A549 treated with DMSO at 1 μM for 4 hours (cell line): Measurements from ENCODE around the gene LRP1-AS. TPM values are rescaled to one million over a fixed set of nuclear protein-coding genes. Genes with fewer than 3 reads are reported as not detected.

ENCODE experiments used
- total RNA-seq: library from RNA; stranded (reverse); fragments of 200-300 nt; extraction: Qiagen RNA extraction; gene quantifications from 5 replicates; pipeline ENCODE4 v1.2.3, GENCODE V29; 2022; ENCODE audit warnings: low read depth

The LRP1-AS gene
- not detected in 5 replicates for total RNA-seq

DNA sequence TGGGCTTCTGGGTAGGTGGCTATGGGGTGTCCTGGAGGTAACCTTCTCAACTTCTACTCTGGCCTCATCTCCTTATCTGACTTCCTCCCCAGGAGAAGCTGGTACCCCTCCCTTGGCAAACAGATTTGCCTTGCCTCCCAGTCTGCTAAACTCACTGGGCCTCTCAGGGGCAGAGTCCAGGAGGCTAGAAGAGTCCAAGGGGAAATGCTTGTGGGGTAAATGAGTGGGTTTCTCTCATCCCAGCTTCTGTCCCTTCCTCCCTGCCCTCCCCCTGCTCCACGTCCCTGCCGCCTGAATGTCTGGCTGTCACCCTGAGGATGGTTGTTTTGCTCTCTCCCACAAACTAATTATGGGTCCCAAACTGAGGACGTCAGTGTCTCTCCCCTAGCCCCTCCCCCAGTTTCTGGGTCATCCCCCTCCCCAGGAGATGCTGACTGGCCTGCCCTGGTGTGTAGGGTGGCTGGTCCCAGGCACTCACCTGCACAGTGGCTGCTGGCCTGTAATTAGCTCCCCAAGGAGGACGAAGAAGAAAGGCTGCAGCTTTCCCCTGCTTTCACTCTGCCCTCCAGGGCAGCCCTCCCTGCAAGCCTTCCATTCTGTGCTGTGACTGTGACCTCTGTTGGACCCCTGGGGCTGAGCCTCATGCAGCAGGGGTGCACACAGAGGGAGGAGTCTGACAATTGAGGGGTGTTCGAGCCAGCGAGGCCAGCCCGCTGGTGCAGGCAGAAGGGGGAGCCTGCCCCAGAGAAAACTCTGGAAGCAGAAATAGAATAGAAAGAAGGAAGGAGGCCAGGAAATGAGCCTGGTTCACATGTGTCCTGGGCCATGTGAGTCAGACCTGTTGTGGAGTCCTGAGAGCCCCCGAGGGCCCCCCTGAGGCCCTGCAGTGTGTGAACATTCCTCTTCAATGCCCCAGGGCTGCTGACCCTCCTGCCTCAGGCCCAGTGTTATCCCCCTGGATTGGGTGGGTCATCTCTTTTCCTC, at the start of gene LRP1-AS:
TSS of gene LRP1-AS (minus strand) at position 659 of the 984 bp plus-strand sequence.

DNA sequence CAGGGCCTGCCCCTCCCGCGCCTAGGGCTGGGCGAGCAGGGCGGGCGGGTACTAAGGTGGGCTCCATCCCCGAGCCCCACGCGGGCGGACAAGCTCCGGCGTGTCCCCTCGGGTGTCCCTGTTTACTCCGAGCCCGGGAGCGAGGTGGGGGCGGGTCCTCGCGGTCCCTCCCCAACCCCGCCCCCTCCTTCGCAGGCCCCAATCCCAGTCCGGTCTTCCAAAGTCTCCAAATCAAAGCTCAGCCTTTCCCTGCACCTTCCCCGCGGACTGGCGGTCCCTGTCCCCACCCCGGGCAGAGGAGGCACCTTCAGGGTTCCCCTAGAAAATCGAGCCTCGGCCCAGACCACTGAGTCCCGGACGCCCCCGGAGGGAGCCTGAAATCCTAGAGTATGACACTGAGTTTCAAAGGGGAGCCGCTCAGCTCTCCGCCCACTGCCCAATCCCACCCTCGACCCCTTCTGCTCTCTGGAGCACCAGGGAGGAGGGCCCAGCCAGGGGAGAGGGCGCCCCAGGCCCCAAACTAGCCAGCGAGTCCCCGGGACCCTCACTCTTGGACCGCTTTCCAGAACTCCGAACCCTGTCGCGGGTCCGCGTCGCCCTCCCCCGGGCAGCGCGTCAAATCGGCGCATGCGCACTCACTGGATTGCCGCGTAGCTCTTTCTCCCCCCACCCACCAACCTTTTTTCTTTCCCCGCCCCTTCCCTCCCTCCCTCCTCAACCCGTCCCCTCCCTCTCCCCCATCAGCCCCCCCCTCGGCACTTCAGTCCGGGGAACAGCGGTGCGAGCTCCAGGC, 19.5 kb downstream of the LRP1-AS start, which contains the start of gene LRP1:
TSS of gene LRP1 (plus strand) at position 758 of the 793 bp plus-strand sequence. CDS start 482 bp downstream, outside the sequence.

DNA sequence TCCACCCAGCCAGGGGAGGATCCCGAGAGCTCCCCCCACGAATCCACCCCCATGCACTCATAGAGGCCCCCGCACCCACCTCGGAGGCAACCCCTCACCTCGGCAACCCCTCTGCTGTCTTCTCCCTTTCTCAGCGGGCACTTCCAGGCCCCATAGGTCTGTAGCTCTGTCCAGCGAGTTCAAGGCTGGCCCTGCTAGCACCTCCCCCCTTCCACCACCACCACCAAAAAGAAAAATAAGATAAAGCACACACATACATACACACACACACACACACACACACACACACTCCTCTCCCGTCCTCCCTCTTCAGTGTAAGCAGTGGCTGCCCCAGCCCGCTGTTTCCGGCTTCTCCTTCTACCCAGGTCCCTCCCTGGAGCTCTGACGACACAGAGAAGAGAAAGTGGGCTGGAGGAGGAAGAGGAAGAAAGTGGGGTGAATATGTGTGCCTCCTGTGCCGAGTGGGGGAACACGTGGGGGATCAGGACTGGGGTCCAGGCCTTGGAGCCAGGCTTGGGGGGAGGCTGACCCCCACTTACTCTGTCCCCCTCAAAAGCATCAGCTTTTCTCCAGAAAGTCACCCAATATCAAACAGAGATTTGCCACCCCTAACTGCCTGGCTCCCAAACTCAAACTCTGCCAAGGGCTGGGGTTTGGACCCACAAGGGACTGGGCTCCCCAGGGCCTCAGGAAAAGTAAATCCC, 36.2 kb downstream of the LRP1-AS start, which contains the start of gene STAT6:
TSS of gene STAT6 (minus strand) at position 332 of the 704 bp plus-strand sequence. CDS start 3,084 bp downstream, outside the sequence.

Other genes starting within 250 kb of the LRP1-AS start
- not detected in 5 replicates for gene SDR9C7, start 213.2 kb downstream of the LRP1-AS start, total RNA-seq
- 0.05 to 0.16 TPM (median 0.09 TPM) in 5 replicates for gene RDH16, start 190.0 kb downstream of the LRP1-AS start, total RNA-seq
- 5.3 to 6.6 TPM (median 6.4 TPM) in 5 replicates for gene ZBTB39, start 141.1 kb downstream of the LRP1-AS start, total RNA-seq
- gene TAC3, start 131.1 kb downstream of the LRP1-AS start, total RNA-seq: 0.18 to 0.42 TPM in 2 of 5 replicates, not detected in the others
- 0.12 to 0.42 TPM (median 0.22 TPM) in 5 replicates for gene MYO1A, start 97.5 kb downstream of the LRP1-AS start, total RNA-seq
- 15.1 to 21.3 TPM (median 17.3 TPM) in 5 replicates for gene NEMP1, start 68.8 kb downstream of the LRP1-AS start, total RNA-seq
- gene NAB2, start 58.5 kb downstream of the LRP1-AS start, total RNA-seq: 15.3 to 24.1 TPM (median 18.8 TPM) in 5 replicates
- gene STAT6, start 36.3 kb downstream of the LRP1-AS start, total RNA-seq: 43.8 to 56.6 TPM (median 55.8 TPM) in 5 replicates
- 18.0 to 25.7 TPM (median 21.5 TPM) in 5 replicates for gene LRP1, start 19.1 kb downstream of the LRP1-AS start, total RNA-seq
- gene NXPH4, start 69.2 kb upstream of the LRP1-AS start, total RNA-seq: 4.6 to 6.2 TPM (median 5.0 TPM) in 5 replicates
- 118 to 151 TPM (median 142 TPM) in 5 replicates for gene SHMT2, start 82.1 kb upstream of the LRP1-AS start, total RNA-seq
- gene STAC3, start 103.6 kb upstream of the LRP1-AS start, total RNA-seq: 0.16 to 0.57 TPM (median 0.27 TPM) in 5 replicates